Measurements from ENCODE around the gene ALKBH6. TPM values are rescaled to one million over a fixed set of nuclear protein-coding genes. Genes with fewer than 3 reads are reported as not detected.

The ALKBH6 gene
- total RNA-seq (2022; extraction: Qiagen RNA extraction; ENCODE audit: low read depth), result 25.3 to 29.7 TPM (median 26.5 TPM) in 5 replicates

GRCh38 chr19:36014012-36014924, at the start of gene ALKBH6:
ALKBH6 (minus strand) TSS chr19:36014213; CDS start chr19:36013397, 816 bp downstream.

GRCh38 chr19:36054733-36055686, 41.0 kb upstream of the ALKBH6 start, which contains the start of gene WDR62:
WDR62 (plus strand) TSS chr19:36054897; CDS start chr19:36054972, 75 bp downstream.

GRCh38 chr19:36054119-36054732, 40.2 kb upstream of the ALKBH6 start, which contains the start of gene THAP8:
THAP8 (minus strand) TSS chr19:36054285; CDS start chr19:36054217, 68 bp downstream.

GRCh38 chr19:36032251-36033104, 18.5 kb upstream of the ALKBH6 start, which contains the start of gene CLIP3:
CLIP3 (minus strand) TSS chr19:36032873; CDS start chr19:36032357, 516 bp downstream.

GRCh38 chr19:36008336-36008978, 5.6 kb downstream of the ALKBH6 start, which contains the start of gene SYNE4:
SYNE4 (minus strand) TSS chr19:36008813; CDS start chr19:36008681, 132 bp downstream.

GRCh38 chr19:35995048-35995993, 18.7 kb downstream of the ALKBH6 start, which contains the start of gene SDHAF1:
SDHAF1 (plus strand) TSS chr19:35995188; CDS start chr19:35995275, 87 bp downstream.

Other genes with a start within 250 kb of the ALKBH6 start
- gene ARHGAP33, start 238.6 kb downstream of the ALKBH6 start, total RNA-seq (2022; extraction: Qiagen RNA extraction; ENCODE audit: low read depth), result 2.7 to 7.3 TPM (median 5.7 TPM) in 5 replicates
- 0.18 to 0.61 TPM (median 0.44 TPM) in 5 replicates for gene PRODH2, start 201.4 kb downstream of the ALKBH6 start, total RNA-seq (2022; extraction: Qiagen RNA extraction; ENCODE audit: low read depth)
- 0.13 to 0.65 TPM (median 0.36 TPM) in 5 replicates for gene NPHS1, start 161.7 kb downstream of the ALKBH6 start, total RNA-seq (2022; extraction: Qiagen RNA extraction; ENCODE audit: low read depth)
- gene KIRREL2, start 157.3 kb downstream of the ALKBH6 start, total RNA-seq (2022; extraction: Qiagen RNA extraction; ENCODE audit: low read depth), result 0.53 to 0.73 TPM (median 0.57 TPM) in 5 replicates
- 69.5 to 103 TPM (median 99.5 TPM) in 5 replicates for gene APLP1, start 145.6 kb downstream of the ALKBH6 start, total RNA-seq (2022; extraction: Qiagen RNA extraction; ENCODE audit: low read depth)
- gene NFKBID, start 113.7 kb downstream of the ALKBH6 start, total RNA-seq (2022; extraction: Qiagen RNA extraction; ENCODE audit: low read depth), result 6.6 to 8.7 TPM (median 7.9 TPM) in 5 replicates
- gene HCST, start 111.7 kb downstream of the ALKBH6 start, total RNA-seq (2022; extraction: Qiagen RNA extraction; ENCODE audit: low read depth), result 0.18 to 0.64 TPM (median 0.27 TPM) in 3 of 5 replicates, not detected in the others
- gene TYROBP, start 105.9 kb downstream of the ALKBH6 start, total RNA-seq (2022; extraction: Qiagen RNA extraction; ENCODE audit: low read depth), result not detected in 5 replicates
- gene LRFN3, start 77.8 kb downstream of the ALKBH6 start, total RNA-seq (2022; extraction: Qiagen RNA extraction; ENCODE audit: low read depth), result 15.3 to 21.9 TPM (median 19.7 TPM) in 5 replicates
- gene SDHAF1, start 19.0 kb downstream of the ALKBH6 start, total RNA-seq (2022; extraction: Qiagen RNA extraction; ENCODE audit: low read depth), result 32.5 to 53.6 TPM (median 52.3 TPM) in 5 replicates
- 0.13 to 0.72 TPM (median 0.28 TPM) in 5 replicates for gene SYNE4, start 5.4 kb downstream of the ALKBH6 start, total RNA-seq (2022; extraction: Qiagen RNA extraction; ENCODE audit: low read depth)
- gene CLIP3, start 18.7 kb upstream of the ALKBH6 start, total RNA-seq (2022; extraction: Qiagen RNA extraction; ENCODE audit: low read depth), result 0.40 to 1.4 TPM (median 0.76 TPM) in 5 replicates
- gene THAP8, start 40.1 kb upstream of the ALKBH6 start, total RNA-seq (2022; extraction: Qiagen RNA extraction; ENCODE audit: low read depth), result 4.5 to 6.9 TPM (median 5.2 TPM) in 5 replicates
- 20.4 to 29.8 TPM (median 26.5 TPM) in 5 replicates for gene WDR62, start 40.7 kb upstream of the ALKBH6 start, total RNA-seq (2022; extraction: Qiagen RNA extraction; ENCODE audit: low read depth)
- gene OVOL3, start 96.9 kb upstream of the ALKBH6 start, total RNA-seq (2022; extraction: Qiagen RNA extraction; ENCODE audit: low read depth), result 0.31 to 0.80 TPM in 2 of 5 replicates, not detected in the others
- 240 to 283 TPM (median 257 TPM) in 5 replicates for gene POLR2I, start 100.7 kb upstream of the ALKBH6 start, total RNA-seq (2022; extraction: Qiagen RNA extraction; ENCODE audit: low read depth)
- gene TBCB, start 101.3 kb upstream of the ALKBH6 start, total RNA-seq (2022; extraction: Qiagen RNA extraction; ENCODE audit: low read depth), result 403 to 564 TPM (median 536 TPM) in 5 replicates
- gene CAPNS1, start 125.9 kb upstream of the ALKBH6 start, total RNA-seq (2022; extraction: Qiagen RNA extraction; ENCODE audit: low read depth), result 1,532 to 2,429 TPM (median 2,140 TPM) in 5 replicates
- gene COX7A1, start 138.2 kb upstream of the ALKBH6 start, total RNA-seq (2022; extraction: Qiagen RNA extraction; ENCODE audit: low read depth), result not detected in 5 replicates
- gene ZNF565, start 200.5 kb upstream of the ALKBH6 start, total RNA-seq (2022; extraction: Qiagen RNA extraction; ENCODE audit: low read depth), result 3.7 to 4.9 TPM (median 4.2 TPM) in 5 replicates
- gene ZNF146, start 200.9 kb upstream of the ALKBH6 start, total RNA-seq (2022; extraction: Qiagen RNA extraction; ENCODE audit: low read depth), result 87.9 to 180 TPM (median 119 TPM) in 5 replicates

All from A549 treated with RU486 at 1 μM for 4 hours (cell line).